Naive thymus-derived CD8-positive, alpha-beta T cell (primary cell): Measurements from ENCODE around the gene ARL8B. TPM values are rescaled to one million over a fixed set of nuclear protein-coding genes. Genes with fewer than 3 reads are reported as not detected.

Experiments
- ATAC-seq, 2 donors: fragments of 150-1000 bp; cut with Tn5 transposase in 1 of 2; sonication (Bioruptor Pico), chemical (Tn5 transposase) in 1 of 2; 1 replicate in 1 of 2; 2 replicates in 1 of 2; pipeline ENCODE4 v1.10.0; 2021; ENCODE audit warnings: mild to moderate bottlenecking in 2 of 2, moderate library complexity in 2 of 2
- POLR2A ChIA-PET: fragments of 350-600 bp; sonication (Branson Sonifier 250); formaldehyde crosslinking; loops from one replicate; lab custom pipeline; 2021; ENCODE audit warnings: antibody characterized with exemption; lab: Charles Lee
- DNase-seq, 10 donors: peaks; one replicate each; pipeline versions ENCODE4 v3.0.0 to v3.0.0-alpha.2; 2020 to 2022
- H3K27ac Mint-ChIP-seq, 10 donors: one replicate each; pipeline ENCODE4 v1.8.0; 2020 to 2022; ENCODE audit warnings: mild to moderate bottlenecking in 10 of 10, mixed read lengths in 10 of 10, moderate library complexity in 4 of 10, inconsistent platforms in 1 of 10
- H3K27me3 Mint-ChIP-seq, 5 donors: one replicate each; pipeline ENCODE4 v1.8.0; 2021 to 2022; ENCODE audit warnings: mixed read lengths in 5 of 5
- H3K36me3 Mint-ChIP-seq, 3 donors: one replicate each; pipeline ENCODE4 v1.8.0; 2020 to 2022; ENCODE audit warnings: mixed read lengths in 3 of 3, mild to moderate bottlenecking in 2 of 3, inconsistent platforms in 1 of 3
- H3K4me1 Mint-ChIP-seq, 4 donors: one replicate each; pipeline ENCODE4 v1.8.0; 2021 to 2022; ENCODE audit warnings: mixed read lengths in 4 of 4
- H3K4me3 Mint-ChIP-seq, 10 donors: one replicate each; pipeline ENCODE4 v1.8.0; 2020 to 2022; ENCODE audit warnings: mild to moderate bottlenecking in 10 of 10, mixed read lengths in 10 of 10, moderate library complexity in 6 of 10, inconsistent platforms in 1 of 10
- H3K9me3 Mint-ChIP-seq, 9 donors: one replicate each; pipeline ENCODE4 v1.8.0; 2020 to 2022; ENCODE audit warnings: mixed read lengths in 9 of 9, mild to moderate bottlenecking in 3 of 9, inconsistent platforms in 1 of 9, moderate library complexity in 1 of 9
- polyA plus RNA-seq, 3 donors: library from polyadenylated mRNA; unstranded; fragments of 300-500 nt; fragmentation: Illumina TruSeq; gene quantifications; one replicate each; pipeline ENCODE4 v1.2.3, GENCODE V29; 2021
- total RNA-seq, 8 experiments: library from RNA in 2 of 8; stranded (reverse) in 2 of 8; gene quantifications; one replicate each; pipeline ENCODE4 v1.2.3 and lab custom pipeline; 2021 to 2026

The ARL8B gene
- total and polyA plus RNA-seq, 5 experiments from 2014 or later = 40.4 to 57.8 (median 49.8) TPM

DNA sequence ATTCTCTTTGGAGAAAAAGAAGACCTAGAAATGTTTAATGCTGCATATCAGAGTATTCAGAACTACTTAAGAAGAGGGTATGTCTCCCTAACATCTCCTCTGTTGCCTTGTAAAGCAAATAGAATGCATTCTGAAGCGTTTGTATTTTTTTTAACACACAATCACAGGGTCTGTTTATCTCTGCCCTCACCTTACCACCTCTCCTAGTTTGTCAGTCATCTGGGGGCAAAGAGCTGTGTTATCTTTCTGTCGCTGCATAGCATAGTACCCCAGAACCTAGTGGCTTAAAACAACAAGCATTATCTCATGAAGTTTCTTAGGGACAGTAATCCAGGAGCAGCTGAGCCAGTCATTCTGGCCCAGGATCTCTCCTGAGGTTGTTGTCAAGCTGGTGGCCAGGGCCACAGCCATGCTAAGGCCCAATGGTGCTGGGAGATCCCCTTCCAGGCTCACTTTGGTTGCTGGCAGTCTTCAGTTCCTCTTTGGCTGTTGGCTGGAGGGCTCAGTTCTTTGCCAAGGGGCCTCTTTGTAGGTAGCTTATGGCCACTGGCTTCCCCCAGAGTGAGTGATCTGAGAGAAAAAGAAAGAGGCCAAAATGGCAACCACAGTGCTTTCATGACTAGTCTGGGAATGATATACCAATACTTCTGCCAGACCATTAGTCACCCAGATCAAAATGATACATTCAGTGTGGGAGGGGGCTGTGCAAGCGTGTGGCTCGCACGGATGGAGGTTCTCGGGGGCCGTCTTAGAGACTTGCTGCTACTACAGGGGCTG, 83.3 kb downstream of the ARL8B start:
- no peak for DNase-seq
- POLR2A ChIA-PET = interaction anchor here (1.5 kb wide), 1 partner anchor 18 kb away, joined by 6 read pairs; the partner anchor contains the start of gene EDEM1
- H3K27ac Mint-ChIP-seq = peak overlapping the region in 6 of 10 donors; percentile 16 to 74 (median 61)
- ATAC-seq = peak in 1 of 2 donors; percentile 28
- peaks cover 8 to 92% (median 46%) of the 10 kb centered on the region in 3 donors for H3K36me3 Mint-ChIP-seq
- H3K9me3 Mint-ChIP-seq = no peaks in the 10 kb centered on the region
- peaks cover 2 to 16% (median 9%) of the 10 kb centered on the region in 4 donors for H3K4me1 Mint-ChIP-seq
- no peaks in the 10 kb centered on the region for H3K27me3 Mint-ChIP-seq
- H3K4me3 Mint-ChIP-seq = no peak overlapping the region

DNA sequence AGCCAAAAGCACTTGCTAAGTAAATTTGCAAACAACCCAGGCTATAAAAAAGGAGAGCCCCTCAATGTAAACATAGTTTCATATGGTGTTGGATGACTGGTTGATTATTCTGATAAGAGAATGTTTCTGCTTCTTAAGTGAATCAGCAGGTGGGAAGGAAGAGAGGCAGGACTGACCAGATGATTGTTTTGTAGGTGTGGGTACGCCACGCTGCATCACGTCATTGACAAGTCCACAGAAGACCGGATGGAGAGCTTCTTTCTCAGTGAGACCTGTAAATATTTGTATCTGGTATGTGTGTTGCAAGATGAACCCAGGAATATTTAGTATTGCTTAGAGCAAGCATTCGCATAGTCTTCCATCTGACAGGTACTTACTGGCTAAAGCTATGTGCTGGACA, 88.8 kb downstream of the ARL8B start:
- Mint-ChIP-seq H3K4me1 (peaks cover 0 to 14% (median 6%) of the 10 kb centered on the region in 4 donors), H3K9me3 (no peaks in the 10 kb centered on the region), H3K4me3 (no peak overlapping the region), H3K36me3 (peaks cover 14 to 97% (median 47%) of the 10 kb centered on the region in 3 donors), H3K27me3 (no peaks in the 10 kb centered on the region), H3K27ac (peak overlapping the region in 2 of 10 donors; percentile 58 to 77)
- ATAC-seq (no peak), DNase-seq (no peak)
- POLR2A ChIA-PET = no interaction called here

DNA sequence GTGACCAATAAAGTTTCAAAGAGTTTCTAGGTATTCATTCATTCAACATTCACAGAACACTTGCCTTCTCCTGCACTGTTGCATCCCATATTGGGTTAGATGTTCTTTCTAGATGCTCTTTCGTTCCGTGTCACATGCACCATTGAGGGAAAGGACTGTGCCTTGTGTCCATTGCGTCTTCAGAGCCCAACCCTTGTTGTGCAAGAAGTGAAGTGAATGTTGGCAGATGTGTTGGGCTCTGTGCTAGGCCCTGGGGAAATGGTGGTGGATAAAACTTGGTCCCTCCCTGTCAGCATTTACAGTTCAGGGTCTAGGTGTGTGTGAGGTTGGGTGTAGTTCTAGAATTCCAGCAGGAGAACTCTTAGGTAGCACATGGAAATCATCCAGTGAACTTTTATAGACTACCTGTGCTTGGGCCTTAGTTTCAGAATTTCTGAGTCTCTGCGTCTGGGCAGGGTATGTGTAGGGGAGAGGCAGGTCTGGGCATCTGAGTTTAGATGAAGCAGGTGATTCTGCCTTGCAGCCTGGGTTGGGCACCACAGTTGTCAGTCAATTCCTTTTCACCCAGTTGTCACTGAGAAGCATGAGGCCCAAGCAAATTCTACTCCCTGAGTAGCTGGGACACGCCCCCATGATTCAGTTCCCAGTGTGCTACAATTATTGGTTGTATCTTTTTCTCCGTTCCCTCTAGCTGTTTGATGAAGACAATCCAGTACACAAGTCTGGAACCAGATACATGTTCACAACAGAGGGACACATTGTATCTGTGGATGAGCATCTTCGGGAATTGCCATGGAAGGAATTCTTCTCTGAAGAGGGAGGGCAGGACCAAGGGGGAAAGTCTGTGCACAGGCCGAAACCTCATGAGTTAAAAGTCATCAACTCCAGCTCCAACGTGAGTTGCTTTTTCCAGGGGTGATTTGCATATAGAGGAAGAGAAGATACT, 90.8 kb downstream of the ARL8B start:
- Mint-ChIP-seq H3K9me3 (no peaks in the 10 kb centered on the region), H3K4me1 (peaks cover 0 to 11% (median 5%) of the 10 kb centered on the region in 4 donors), H3K27ac (peak overlapping the region; percentile 15 to 86 (median 62)), H3K27me3 (no peaks in the 10 kb centered on the region), H3K36me3 (peaks cover 22 to 93% (median 39%) of the 10 kb centered on the region in 3 donors), H3K4me3 (no peak overlapping the region)
- DNase-seq = no peak
- POLR2A ChIA-PET = no interaction called here
- ATAC-seq = no peak

DNA sequence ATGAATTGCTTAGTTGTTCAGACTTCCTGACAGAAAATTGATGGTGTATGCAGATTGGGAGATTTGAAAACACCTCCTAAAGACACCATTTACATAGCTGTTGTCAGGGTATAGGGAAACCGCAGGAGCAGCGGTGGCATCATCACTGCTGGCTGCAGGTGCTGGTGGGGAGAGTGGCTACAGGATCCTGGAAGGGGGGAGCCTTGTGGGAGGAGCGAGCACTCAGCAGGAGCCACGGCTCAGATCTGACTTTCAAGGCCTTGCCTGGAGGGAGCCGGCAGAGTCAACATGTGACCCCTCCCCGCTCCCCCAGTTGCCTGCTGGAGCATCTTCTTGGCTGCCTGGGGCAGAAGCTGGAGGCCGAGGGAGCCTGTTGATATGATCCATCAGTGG, 91.5 kb downstream of the ARL8B start:
- ATAC-seq = no peak
- peak overlapping the region in 8 of 10 donors; percentile 1 to 86 (median 60) for H3K27ac Mint-ChIP-seq
- no peak for DNase-seq
- H3K27me3 Mint-ChIP-seq = no peaks in the 10 kb centered on the region
- H3K9me3 Mint-ChIP-seq = no peaks in the 10 kb centered on the region
- peaks cover 22 to 93% (median 32%) of the 10 kb centered on the region in 3 donors for H3K36me3 Mint-ChIP-seq
- H3K4me3 Mint-ChIP-seq = no peak overlapping the region
- H3K4me1 Mint-ChIP-seq = peaks cover 0 to 11% (median 5%) of the 10 kb centered on the region in 4 donors
- POLR2A ChIA-PET = no interaction called here

DNA sequence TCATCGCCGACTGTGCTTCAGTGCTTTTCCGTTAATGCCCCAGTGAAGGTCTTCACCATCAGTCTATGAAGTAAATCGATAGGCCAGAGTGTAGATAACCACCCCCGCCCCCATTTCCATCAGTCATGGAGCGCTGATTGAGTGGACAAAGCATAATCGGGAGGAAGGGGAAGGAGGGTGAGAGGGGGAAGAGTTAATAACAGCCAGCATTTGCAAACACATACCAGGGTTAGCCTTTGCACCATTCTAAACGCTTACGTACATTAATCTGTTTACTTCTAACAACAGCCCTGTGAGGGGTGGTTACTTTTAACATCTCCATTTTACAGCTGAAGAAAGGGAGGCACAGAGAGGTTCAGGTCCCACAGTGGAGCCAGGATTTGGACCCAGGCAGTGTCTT, 92.3 kb downstream of the ARL8B start:
- no peaks in the 10 kb centered on the region for H3K9me3 Mint-ChIP-seq
- DNase-seq (no peak), ATAC-seq (no peak)
- no peak overlapping the region for H3K4me3 Mint-ChIP-seq
- no peaks in the 10 kb centered on the region for H3K27me3 Mint-ChIP-seq
- peaks cover 22 to 93% (median 29%) of the 10 kb centered on the region in 3 donors for H3K36me3 Mint-ChIP-seq
- H3K27ac Mint-ChIP-seq = peak overlapping the region in 4 of 10 donors; percentile 32 to 86 (median 58)
- H3K4me1 Mint-ChIP-seq = peaks cover 0 to 11% (median 5%) of the 10 kb centered on the region in 4 donors
- POLR2A ChIA-PET = no interaction called here

DNA sequence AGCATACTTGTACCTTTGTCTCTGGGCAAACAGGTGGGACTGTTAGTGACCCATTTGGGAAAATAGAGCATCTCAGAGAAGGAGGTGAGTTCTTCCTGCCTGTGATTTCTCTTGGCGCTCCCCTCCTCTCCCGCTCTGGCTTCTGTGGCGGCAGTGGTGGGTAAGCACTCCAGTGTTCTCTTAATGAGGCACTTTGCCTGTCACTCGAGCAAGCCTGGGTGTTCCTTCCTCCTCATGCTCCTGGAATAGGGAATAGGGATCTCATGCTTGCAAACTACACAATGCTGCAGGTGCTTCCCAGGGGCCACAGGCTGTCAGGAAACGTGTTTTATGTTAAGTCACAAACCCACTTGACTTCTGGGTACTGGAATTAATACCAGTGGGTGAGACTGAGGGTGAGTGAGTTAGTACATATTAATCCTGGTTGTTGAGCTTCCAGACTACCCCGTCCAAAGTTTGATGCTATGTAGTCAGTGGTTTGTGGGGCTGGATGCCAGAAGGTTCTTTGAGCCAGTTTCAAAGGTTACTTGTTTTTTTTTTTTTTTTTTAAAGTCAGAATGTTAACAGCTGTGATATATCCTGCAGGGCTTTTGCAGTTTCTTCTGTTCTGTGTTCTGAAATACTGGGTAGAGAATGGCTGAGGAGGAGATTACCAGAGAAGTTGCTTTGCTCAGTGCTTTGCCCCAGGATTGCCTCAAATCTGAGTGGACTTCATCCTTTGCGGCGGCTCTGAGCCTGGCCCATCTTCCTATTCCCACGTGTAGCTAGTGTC, 95.9 kb downstream of the ARL8B start:
- H3K36me3 Mint-ChIP-seq = peaks cover 13 to 68% (median 20%) of the 10 kb centered on the region in 3 donors
- H3K9me3 Mint-ChIP-seq = no peaks in the 10 kb centered on the region
- DNase-seq (no peak), ATAC-seq (no peak)
- POLR2A ChIA-PET = interaction anchor here (1.7 kb wide), 1 partner anchor 31 kb away, joined by 4 read pairs; the partner anchor contains the start of gene EDEM1
- peaks cover 0 to 8% (median 4%) of the 10 kb centered on the region in 4 donors for H3K4me1 Mint-ChIP-seq
- no peak overlapping the region for H3K4me3 Mint-ChIP-seq
- peak overlapping the region in 9 of 10 donors; percentile 48 to 81 (median 68) for H3K27ac Mint-ChIP-seq
- no peaks in the 10 kb centered on the region for H3K27me3 Mint-ChIP-seq

DNA sequence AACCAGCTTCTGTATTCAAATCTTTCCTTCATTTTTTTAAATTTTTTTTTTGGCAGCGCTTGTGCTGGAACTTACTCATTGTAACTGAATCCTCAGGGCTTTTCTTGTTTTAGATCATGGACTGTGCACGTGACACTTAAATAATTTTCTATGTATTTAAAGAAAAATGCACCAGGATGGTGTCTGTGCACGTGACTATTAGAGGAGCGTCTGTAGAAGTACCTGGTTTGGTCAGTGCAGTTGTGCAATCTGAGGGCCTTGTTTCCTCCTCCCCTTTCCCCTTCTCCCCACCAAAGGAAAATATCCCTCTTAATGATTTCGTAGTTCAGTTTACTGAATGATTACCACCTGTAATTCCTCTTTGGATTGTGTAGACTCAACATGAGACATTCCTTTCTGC, 96.7 kb downstream of the ARL8B start:
- POLR2A ChIA-PET = interaction anchor here (1.7 kb wide), 1 partner anchor 31 kb away, joined by 4 read pairs; the partner anchor contains the start of gene EDEM1
- ATAC-seq = no peak
- Mint-ChIP-seq H3K27ac (peak overlapping the region in 7 of 10 donors; percentile 1 to 72 (median 62)), H3K27me3 (no peaks in the 10 kb centered on the region), H3K9me3 (no peaks in the 10 kb centered on the region), H3K36me3 (peaks cover 7 to 60% (median 14%) of the 10 kb centered on the region in 3 donors), H3K4me1 (peaks cover 0 to 7% (median 3%) of the 10 kb centered on the region in 4 donors), H3K4me3 (no peak overlapping the region)
- DNase-seq = no peak

DNA sequence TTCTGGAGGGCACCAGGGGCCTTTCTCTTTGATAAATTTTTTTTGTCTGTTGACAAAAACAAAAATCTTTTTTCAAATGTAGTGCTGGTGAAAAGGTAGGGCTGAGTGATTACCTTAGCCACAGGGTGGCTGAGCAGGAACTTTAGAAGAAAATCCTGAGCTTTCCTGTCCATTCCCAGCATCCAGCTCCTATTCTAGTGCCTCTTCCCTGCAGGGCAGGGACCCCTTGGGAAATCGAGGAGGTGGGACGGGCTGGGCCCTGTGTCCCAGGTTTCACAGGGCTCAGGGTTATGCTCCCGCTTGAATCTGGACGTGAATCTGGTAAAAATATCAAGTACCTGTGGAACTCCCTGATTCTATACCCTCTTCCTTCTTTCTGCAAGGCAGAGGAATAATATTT, 97.1 kb downstream of the ARL8B start:
- peaks cover 0 to 7% (median 3%) of the 10 kb centered on the region in 4 donors for H3K4me1 Mint-ChIP-seq
- no peaks in the 10 kb centered on the region for H3K27me3 Mint-ChIP-seq
- POLR2A ChIA-PET = interaction anchor here (1.7 kb wide), 1 partner anchor 32 kb away, joined by 4 read pairs; the partner anchor contains the start of gene EDEM1
- H3K4me3 Mint-ChIP-seq = no peak overlapping the region
- peak overlapping the region in 7 of 10 donors; percentile 1 to 63 (median 39) for H3K27ac Mint-ChIP-seq
- peaks cover 7 to 56% (median 14%) of the 10 kb centered on the region in 3 donors for H3K36me3 Mint-ChIP-seq
- ATAC-seq = no peak
- no peak for DNase-seq
- H3K9me3 Mint-ChIP-seq = no peaks in the 10 kb centered on the region

DNA sequence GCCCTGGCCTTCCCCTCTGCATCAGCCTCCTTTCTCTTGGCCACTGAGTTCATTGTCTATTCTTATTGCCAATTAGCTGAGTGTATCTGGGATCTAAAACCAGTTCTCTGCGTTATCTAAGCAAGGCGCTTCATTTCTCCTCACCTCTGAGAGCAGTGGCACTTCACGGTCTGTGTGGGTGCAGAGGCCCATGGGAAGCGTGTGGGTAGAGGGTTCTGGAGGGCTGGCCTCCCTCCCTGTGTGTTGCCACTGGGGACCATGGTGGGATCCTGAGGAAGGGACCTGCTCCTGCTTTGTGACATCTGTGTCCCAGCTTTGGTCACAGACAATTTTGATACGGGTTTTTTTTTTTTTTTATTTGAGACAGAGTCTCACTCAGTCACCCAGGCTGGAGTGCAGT, 98.1 kb downstream of the ARL8B start:
- DNase-seq = no peak
- peaks cover 0 to 8% (median 3%) of the 10 kb centered on the region in 4 donors for H3K4me1 Mint-ChIP-seq
- no peaks in the 10 kb centered on the region for H3K9me3 Mint-ChIP-seq
- no peak overlapping the region for H3K4me3 Mint-ChIP-seq
- peak overlapping the region in 9 of 10 donors; percentile 2 to 84 (median 49) for H3K27ac Mint-ChIP-seq
- no peaks in the 10 kb centered on the region for H3K27me3 Mint-ChIP-seq
- peaks cover 7 to 48% (median 11%) of the 10 kb centered on the region in 3 donors for H3K36me3 Mint-ChIP-seq
- peak; percentile 27 to 33 for ATAC-seq
- POLR2A ChIA-PET = no interaction called here

DNA sequence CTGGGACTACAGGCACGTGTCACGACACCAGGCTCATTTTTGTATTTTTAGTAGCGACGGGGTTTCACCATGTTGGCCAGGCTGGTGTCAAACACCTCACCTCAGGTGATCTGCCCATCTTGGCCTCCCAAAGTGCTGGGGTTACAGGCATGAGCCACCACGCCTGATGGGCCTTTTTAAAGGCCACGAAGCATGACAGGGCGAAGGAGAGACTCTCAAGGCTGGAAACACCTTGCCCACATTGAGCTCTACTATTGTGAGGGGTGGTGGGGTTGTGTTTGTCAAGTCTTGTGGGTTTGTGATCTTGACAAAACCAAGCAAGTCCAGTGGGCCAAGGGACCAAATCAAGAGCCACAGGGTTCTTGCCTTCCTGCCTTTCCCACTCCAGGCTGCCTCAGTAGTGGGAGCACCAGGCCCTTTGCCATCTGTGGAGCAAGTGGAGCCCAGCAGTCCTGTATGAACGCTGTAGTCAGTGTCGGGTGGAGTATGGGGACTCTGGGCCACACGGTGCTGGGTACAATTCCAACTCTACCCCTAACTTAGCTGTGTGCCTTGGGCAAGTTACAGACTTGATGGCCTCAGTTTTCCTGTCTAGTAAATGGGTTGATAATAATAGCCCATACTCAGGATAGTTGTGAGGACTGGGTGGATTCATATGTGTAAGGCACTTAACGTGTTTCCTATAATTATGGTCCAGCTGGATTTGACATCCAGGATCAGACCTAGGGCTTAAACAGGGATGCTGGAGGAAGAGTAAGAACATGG, 98.8 kb downstream of the ARL8B start:
- Mint-ChIP-seq H3K27ac (peak overlapping the region in 8 of 10 donors; percentile 6 to 84 (median 46)), H3K4me1 (peaks cover 0 to 8% (median 3%) of the 10 kb centered on the region in 4 donors), H3K9me3 (no peaks in the 10 kb centered on the region), H3K36me3 (peaks cover 6 to 41% (median 7%) of the 10 kb centered on the region in 3 donors), H3K4me3 (no peak overlapping the region), H3K27me3 (no peaks in the 10 kb centered on the region)
- DNase-seq (no peak), ATAC-seq (peak in 1 of 2 donors; percentile 9)
- POLR2A ChIA-PET = interaction anchor here (1.0 kb wide), 1 partner anchor 33 kb away, joined by 4 read pairs; no protein-coding TSS in a partner anchor

DNA sequence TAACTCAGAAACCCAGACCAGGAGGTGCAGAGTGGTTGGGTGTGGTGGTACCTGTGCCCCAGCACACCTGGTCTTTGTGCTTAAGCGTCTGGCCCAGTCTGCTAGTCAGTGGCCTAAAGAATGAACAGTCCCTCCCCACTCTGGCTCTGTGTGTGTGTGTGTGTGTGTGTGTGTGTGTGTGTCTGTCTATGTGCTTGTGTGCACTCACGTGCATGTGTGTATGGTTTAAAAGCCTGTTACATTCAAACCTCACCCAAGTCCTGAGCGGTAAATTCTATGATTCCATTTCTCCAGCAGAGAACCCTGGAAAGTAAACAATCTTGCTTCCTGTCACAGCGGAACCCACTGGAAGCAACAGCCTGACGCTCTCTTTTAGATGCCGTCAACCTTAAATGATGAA, 99.6 kb downstream of the ARL8B start:
- POLR2A ChIA-PET = interaction anchor here (1.0 kb wide), 1 partner anchor 34 kb away, joined by 4 read pairs; no protein-coding TSS in a partner anchor
- Mint-ChIP-seq H3K36me3 (peaks cover 6 to 34% (median 6%) of the 10 kb centered on the region in 3 donors), H3K9me3 (no peaks in the 10 kb centered on the region), H3K27ac (peak overlapping the region in 7 of 10 donors; percentile 18 to 83 (median 68)), H3K4me1 (peaks cover 0 to 8% (median 3%) of the 10 kb centered on the region in 4 donors), H3K4me3 (no peak overlapping the region), H3K27me3 (no peaks in the 10 kb centered on the region)
- no peak for ATAC-seq
- DNase-seq = no peak
